D721Med (cell line): ENCODE measurements around the gene UBE2R2.
"Not testable (repeated sequence)": the region's sequence is repeated elsewhere in the genome, so short reads cannot be mapped to it uniquely, and the experiment has no call there.

Source experiments
- DNase-seq: peaks from one replicate; pipeline ENCODE4 v3.0.0; 2011; ENCODE audit warnings: low spot score; ENCODE audit not compliant: insufficient read length
- FAIRE-seq: peaks from 2 replicates; lab custom pipeline; 2011; peaks lifted over from hg19 to GRCh38; lab: Jason Lieb, UNC
- TF ChIP-seq, protein P1 (sequence below): IDR thresholded peaks from 2 replicates; pipeline ENCODE4 v1.5.1; 2012; ENCODE audit warnings: mild to moderate bottlenecking, control low read depth; ENCODE audit not compliant: insufficient read depth; ENCODE audit errors: missing control alignments

The UBE2R2 gene

DNA sequence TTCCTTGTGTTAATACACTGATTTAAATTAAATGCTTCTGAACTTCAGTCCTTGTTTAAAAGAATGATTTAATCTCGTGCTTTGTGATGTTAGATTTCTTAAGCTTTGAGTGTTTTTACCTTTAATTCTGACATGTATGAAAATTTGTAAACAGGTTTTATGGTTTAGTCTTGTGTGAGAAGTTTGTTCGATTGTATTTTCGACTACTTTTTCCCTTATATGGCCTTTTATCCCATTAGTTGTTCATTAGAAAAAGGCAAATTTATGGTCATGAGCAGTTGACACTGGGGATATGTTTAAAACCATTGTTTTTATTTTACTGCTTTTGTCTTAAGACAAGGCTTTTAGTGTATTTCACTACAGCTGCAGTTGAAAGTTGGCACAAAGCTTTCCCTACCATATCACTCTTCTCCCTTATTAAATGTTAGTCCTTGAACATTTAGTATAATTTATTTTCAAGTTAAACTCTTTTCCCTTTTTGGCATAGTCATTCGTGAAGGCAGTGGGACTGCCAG is 3.3 kb downstream of the UBE2R2 start:
- TF ChIP-seq, protein P1, sequence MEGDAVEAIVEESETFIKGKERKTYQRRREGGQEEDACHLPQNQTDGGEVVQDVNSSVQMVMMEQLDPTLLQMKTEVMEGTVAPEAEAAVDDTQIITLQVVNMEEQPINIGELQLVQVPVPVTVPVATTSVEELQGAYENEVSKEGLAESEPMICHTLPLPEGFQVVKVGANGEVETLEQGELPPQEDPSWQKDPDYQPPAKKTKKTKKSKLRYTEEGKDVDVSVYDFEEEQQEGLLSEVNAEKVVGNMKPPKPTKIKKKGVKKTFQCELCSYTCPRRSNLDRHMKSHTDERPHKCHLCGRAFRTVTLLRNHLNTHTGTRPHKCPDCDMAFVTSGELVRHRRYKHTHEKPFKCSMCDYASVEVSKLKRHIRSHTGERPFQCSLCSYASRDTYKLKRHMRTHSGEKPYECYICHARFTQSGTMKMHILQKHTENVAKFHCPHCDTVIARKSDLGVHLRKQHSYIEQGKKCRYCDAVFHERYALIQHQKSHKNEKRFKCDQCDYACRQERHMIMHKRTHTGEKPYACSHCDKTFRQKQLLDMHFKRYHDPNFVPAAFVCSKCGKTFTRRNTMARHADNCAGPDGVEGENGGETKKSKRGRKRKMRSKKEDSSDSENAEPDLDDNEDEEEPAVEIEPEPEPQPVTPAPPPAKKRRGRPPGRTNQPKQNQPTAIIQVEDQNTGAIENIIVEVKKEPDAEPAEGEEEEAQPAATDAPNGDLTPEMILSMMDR, result no peak
- DNase-seq (no peak), FAIRE-seq (no peak)

DNA sequence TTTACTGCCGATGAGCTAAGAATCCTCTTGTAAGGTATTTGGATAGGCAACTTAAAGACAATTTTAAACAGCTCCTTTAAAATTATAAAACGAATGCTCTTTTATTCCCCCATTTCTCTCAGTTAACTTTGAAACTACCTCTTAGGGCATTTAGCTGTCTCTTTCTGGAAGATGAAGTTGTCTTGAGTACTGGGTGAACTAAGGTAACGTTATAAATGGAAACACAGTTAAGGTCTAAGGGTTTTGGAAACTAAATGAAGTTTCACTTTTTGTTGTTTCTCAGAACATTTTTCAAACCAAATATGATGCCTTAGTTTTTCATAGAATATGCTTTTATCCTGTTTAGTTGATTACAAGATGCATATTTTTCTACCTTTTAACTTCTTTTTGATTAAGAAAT is 6.8 kb downstream of the UBE2R2 start:
- no peak for DNase-seq
- no peak for FAIRE-seq
- TF ChIP-seq, protein P1, result no peak

DNA sequence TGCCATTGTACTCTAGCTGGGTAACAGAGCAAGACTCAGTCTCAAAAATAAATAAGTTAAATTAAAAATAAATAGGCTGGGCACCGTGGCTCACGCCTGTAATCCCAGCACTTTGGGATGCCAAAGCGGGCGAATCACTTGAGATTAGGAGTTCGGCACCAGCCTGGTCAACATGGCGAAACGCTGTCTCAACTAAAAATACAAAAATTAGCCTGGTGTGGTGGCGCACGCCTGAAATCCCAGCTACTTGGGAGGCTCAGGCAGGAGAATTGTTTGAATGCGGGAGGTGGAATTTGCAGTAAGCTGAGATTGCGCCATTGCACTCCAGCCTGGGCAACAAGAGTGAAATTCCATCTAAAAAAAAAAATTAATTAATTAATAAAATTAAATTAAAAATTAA is 10.3 kb downstream of the UBE2R2 start:
- not testable (repeated sequence) for DNase-seq, FAIRE-seq

DNA sequence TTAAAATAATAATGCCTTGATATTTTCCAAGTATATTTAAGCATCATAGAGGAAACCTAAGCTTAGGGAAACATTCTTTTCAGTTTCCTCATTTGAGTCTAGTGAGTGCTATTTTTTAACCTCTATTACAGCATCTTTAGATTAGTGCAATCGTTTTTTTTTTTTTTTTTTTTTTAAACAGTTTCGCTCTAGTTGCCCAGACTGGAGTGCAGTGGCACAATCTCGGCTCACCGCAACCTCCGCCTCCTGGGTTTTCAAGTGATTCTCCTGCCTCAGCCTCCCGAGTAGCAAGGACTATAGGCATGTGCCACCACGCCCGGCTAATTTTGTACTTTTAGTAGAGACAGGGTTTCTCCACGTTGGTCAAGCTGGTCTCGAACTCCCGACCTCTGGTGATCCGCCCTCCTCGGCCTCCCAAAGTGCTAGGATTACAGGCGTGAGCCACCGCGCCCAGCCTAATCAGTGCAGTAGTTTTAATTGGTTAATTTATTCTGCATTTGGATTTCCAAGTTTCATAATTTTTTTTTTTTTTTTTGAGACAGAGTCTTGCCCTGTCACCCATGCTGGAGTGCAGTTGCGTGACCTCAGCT is 12.8 kb downstream of the UBE2R2 start:
- DNase-seq, FAIRE-seq: not testable (repeated sequence)

DNA sequence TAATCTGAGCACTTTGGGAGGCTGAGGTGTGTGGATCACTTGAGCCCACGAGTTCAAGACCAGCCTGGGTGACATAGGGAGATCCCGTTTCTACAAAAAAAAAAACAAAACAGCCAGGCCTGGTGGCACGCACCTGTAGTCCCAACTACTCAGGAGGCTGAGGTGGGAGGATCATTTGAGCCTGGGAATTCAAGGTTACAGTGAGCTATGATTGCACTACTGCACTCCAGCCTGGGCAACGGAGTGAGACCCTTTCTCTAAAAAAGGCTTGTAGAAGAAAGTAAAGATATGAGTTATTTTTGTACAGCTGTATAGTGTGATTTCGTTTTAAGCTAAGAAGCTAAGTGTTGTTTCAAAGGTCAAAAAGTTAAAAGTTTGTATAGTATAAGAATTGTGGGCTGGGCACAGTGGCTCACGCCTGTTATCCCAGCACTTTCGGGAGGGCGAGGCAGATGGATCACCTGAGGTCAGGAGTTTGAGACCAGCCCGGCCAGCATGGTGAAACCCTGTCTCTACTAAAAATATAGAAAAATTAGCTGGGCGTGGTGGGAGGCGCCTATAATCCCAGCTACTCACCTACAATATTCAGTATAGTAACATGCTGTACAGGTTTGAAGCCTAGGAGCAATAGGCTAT is 18.8 kb downstream of the UBE2R2 start:
- TF ChIP-seq, protein P1, result no peak
- no peak for FAIRE-seq

DNA sequence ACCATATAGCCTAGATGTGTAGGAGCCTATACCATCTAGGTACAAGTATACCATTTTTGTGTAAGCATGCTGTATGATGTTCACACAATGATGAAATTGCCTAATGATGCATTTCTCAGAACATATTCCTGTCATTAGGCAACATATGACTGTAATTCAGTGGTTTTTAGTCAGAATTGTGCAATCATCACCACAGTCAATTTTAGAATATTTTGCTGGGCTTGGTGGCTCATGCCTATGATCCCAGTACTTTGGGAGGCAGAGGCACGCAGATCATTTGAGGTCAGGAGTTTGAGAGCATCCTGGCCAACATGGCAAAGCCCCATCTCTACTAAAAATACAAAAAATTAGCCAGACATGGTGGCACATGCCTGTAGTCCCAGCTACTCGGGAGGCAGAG is 19.3 kb downstream of the UBE2R2 start:
- DNase-seq, FAIRE-seq: not testable (repeated sequence)

More for the DNA sequence above, 18.8 kb downstream of the UBE2R2 start:
- DNase-seq, result no peak

DNA sequence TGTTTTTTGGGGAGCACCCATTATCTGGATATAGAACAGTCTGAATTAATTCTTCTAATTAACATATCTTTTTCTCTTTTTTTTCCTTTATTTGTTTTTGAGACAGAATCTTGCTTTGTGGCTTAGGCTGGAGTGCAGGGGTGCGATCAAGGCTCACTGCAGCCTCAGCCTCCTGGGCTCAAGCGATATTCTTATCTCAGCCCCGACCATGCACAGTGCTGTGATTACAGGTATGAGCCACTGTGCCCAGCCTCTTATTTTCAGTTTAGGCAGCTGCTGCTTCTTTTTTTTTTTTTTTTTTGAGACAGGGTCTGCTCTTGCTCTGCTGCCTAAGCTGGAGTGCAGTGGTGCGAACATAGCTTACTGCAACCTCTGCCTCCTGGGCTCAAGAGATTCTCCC is 20.2 kb downstream of the UBE2R2 start:
- TF ChIP-seq, protein P1, result no peak
- FAIRE-seq, result no peak
- no peak for DNase-seq

DNA sequence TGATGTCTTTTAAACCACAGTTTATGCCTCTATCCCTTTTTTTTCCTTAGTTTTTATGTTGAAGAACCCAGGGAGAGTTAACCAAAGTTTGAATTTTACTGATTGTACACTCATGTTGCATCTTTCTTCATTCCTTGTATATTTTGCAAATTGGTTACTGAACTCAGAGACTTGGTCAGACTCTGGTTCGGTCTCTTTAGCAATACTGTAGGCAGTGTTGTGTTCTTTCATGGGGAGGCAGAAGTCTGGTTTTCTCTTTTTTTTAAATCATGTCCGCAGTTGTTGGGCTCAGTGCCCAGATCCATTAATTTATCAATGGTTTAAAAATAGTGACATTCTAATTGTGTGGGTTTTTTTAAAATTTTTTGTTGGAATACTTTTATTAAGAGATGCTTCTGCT is 23.4 kb downstream of the UBE2R2 start:
- TF ChIP-seq, protein P1, result no peak
- FAIRE-seq, result no peak
- no peak for DNase-seq
